ENCODE data around the gene SOX6. TPM values are rescaled to one million over a fixed set of nuclear protein-coding genes. Genes with fewer than 3 reads are reported as not detected.
A peak's percentile ranks its signal among the peaks of the same experiment; 100 is the strongest.

SOX6 gene
- total and polyA plus RNA-seq, 2 of the 13 experiments (the other 11 are each of a cell fraction or from before 2014, with no cell fraction given): 2.6 to 11.2 TPM

- TF ChIP-seq REPIN1 (CRISPR knock-in tag; IDR thresholded peaks at IDR 0.05; ENCODE audit: borderline replicate concordance, low read depth) (no peak), PCBP2 (optimal IDR thresholded peaks at IDR 0.05; ENCODE audit: low read depth, low read length, poor library complexity, severe bottlenecking) (no peak), ZNF646 (CRISPR knock-in tag; IDR thresholded peaks at IDR 0.05) (no peak), FOXP4 (CRISPR knock-in tag; IDR thresholded peaks at IDR 0.05) (peak; percentile 71; the same call in 1 of the 2 replicates), ZNF564 (CRISPR knock-in tag; IDR thresholded peaks at IDR 0.05) (no peak), KAT8 (CRISPR knock-in tag; IDR thresholded peaks at IDR 0.05) (0 out of 2 replicates have a peak, but pooled peaks have one; percentile 20), ZMYM2 (CRISPR knock-in tag; IDR thresholded peaks at IDR 0.05) (peak; percentile 45; the same call in 1 of the 2 replicates), PPARG (CRISPR knock-in tag; conservative IDR thresholded peaks at IDR 0.05) (peak; percentile 34; the same call in 1 of the 2 replicates), ZNF230 (CRISPR knock-in tag; IDR thresholded peaks at IDR 0.05) (no peak), CBX5 (CRISPR knock-in tag; IDR thresholded peaks at IDR 0.05; ENCODE audit: borderline replicate concordance) (no peak), PBX3 (CRISPR knock-in tag; IDR thresholded peaks at IDR 0.05; ENCODE audit: borderline replicate concordance) (no peak), ZZZ3 (CRISPR knock-in tag; IDR thresholded peaks at IDR 0.05; ENCODE audit: borderline replicate concordance) (no peak), ARHGAP35 (CRISPR knock-in tag; IDR thresholded peaks at IDR 0.05; ENCODE audit: borderline replicate concordance) (no peak), MED1 (CRISPR knock-in tag; IDR thresholded peaks at IDR 0.05) (no peak), ZNF761 (CRISPR knock-in tag; conservative IDR thresholded peaks at IDR 0.05) (no peak), CTCF (CRISPR knock-in tag; IDR thresholded peaks at IDR 0.05) (no peak)
Measured at GRCh38 chr11:16402654-16403447, 46.5 kb upstream of the SOX6 start (continued).
